Hematopoietic multipotent progenitor cell treated with erythropoietin and hydrocortisone succinate and interleukin-3 and kit ligand, for 4 days (in vitro differentiated cells): ENCODE results near the gene PDCD4.

Experiments
- DNase-seq: peaks from one replicate; pipeline ENCODE4 v3.0.0-alpha.2; 2015

Gene PDCD4

DNA sequence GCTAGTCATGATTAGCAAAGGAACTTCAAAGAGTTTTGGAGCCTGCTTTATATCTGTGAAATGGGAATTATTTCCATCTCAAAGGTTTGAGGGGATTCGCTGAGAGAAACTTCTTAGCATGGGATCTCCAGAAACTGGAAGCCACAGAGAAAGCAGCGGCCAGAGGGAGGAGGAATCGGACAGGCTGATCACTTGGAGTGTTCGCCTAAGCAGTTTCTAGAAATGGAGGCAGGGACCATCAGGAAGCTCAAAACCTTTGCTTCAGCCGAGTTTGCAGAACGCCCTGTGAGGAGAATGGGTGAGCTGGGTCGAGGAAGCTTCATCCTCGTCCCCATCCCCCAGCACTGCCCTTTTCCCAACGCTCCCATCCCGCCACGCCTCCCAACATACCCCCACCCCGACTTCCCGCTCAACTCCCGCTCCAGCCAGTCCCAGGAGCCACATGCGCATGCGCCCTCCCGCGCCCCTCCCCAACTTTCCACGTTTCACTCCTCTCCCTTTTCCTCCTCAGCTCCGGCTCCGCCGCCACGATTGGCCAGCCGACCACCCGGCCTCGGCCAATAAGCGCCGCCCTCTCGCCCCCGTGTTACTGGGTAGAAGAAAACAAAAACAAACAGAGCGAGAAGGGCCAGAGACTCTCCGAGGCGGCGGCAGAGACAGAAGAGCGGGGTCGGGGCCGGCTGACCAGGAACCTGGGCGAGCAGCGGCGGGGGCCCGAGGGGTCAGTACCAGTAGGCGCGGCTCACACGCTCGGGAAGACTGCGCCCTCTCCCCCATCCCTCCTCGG, at the start of gene PDCD4:
PDCD4 (plus strand) TSS at position 631 of the 787 bp plus-strand sequence. CDS start 4,100 bp downstream, outside the sequence.
- DNase-seq: peak; percentile 99

DNA sequence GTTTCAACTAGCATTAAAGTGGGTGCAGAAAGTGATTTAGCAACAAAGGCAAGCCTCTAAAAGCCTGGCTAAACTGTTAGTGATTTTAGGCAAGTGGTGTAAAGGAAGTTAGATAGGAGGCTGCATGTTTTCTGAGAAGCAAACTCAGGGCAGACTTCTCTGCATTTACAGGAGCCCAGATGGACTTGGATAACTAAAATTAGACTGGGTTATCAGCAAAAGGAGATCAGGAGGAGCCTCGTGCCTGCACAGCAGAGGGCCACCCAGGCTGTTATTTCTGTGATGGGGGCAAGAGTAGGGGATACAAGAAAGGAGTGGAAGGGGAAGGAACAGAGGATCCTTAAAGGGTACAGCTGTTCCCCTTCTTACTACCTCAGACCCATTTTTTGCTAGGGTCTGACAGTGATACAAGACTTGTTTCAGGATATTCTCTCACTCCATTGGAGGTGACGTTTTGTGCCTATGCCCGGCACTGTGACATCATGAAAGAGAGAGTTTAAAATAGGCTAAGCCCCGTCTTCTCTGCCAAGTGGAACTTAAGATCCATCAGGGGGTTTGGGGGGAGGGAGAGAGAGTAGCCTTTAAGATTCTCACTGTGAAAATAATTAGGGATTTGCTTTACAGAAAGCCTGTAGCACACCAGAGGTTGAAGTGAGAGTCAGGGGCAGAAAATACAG, 49.6 kb upstream of the PDCD4 start:
- DNase-seq: peak; percentile 55

- no peak for DNase-seq
Observed at GRCh38 chr10:110822712-110823311, 48.9 kb upstream of the PDCD4 start.

- no peak for DNase-seq
Observed at GRCh38 chr10:110824152-110824441, 47.6 kb upstream of the PDCD4 start.

GRCh38 chr10:110824660-110825059, 47.1 kb upstream of the PDCD4 start:
- DNase-seq: no peak

DNA sequence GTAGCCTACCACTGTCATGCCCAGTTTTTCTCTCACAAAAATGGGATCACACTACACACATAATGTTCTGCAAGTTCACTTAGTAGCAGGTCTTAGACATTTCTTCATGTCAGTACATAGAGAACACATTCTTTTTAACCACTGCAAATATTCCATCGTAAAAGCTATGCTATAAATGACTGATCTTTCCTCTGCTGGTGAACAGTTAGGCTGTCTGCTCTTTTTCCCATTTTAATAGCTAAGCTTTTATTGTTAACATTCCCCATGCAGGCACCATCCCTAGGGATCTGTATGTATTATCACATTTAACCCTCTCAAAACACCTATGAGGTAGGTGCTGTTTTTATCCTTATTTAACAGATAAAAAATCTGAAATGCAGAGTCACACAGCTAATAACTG, 46.2 kb upstream of the PDCD4 start:
- DNase-seq: no peak

DNA sequence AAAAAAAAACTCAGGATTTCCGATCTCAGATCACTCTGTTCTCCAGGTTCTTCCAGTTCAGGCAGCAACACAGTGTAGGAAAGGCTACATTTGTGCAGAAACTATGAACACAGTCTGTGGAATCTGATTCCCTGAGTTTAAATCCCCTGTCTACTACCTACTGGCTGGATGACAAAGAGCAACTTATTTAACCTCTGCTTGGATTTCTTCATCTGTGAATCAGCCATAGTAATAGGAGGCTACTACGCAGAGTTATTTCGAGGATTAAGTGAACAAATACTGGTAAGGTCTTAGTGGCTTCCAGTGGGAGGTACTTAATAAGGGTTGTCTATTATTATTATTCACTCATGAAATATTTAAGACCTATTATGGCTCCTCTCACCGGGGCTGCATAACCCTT, 44.3 kb upstream of the PDCD4 start:
- no peak for DNase-seq

DNA sequence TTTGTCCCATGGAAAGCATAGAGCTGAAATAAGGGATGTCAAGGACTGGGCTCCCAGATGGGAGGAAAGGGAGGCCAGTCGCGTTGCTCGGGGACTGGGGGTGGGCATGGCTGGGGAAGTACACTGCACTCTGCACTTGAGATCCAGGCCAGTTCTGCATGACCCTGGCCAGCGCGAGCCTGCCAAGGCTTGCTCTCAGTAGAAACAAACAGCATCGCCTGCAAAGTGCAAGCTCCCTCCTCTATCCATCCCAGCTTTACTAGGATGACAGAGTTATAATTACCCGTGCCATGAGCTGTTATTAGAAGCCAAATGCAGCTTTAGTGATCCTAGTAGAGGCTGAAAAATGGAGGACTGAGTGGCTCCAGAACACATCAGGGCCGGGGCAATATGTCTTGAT, 43.9 kb upstream of the PDCD4 start:
- DNase-seq: no peak

DNA sequence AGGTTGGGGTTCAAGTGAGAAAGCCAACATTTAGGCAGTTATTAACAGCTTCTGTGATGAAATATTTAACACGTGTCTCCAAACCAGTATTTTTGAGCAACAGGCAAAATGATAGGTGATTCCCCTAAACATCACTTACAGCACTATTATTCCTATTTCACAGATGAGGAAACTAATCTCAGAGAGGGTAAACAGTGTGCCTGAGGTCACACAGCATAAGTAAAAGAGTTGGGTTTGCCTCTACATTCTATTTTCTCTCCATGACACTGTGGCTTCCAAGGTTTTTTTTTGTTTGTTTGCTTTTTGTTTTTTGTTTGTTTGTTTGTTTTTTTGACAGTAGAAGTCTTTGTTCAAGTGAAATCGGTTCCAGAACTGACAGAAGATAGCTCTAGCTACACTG, 43.2 kb upstream of the PDCD4 start:
- no peak for DNase-seq

GRCh38 chr10:110829721-110830410, 41.9 kb upstream of the PDCD4 start:
- DNase-seq: no peak

DNA sequence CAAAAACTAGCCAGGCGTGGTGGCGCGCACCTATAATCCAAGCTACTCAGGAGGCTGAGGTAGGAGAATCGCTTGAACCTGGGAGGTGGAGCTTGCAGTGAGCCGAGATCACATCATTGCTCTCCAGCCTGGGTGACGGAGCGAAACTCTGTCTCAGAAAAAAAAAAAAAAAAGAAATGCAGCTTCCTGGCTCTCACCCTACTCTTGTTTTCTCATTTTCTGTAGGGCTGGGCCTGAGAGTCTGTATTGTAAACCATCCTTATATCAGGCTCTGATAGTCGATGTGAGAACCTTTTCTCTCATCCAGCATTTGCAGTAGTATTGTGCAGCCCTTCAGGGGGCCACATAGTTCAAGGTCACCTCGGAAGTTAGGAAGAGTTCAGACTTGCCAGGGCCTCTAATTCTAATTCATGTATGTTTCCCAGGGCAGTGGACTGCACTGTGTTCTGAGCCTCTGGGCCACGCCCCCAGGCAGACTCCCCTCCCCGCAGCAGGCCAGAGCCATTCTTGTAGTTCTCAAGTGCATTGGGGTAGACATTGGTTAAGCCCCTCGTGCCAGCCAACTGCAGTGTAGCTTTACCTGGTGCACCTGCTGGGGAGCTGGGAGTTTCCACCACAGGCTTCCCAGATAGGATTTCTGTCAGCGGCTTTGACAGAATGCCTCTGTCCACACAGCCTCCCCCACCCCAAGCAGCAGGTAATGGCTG, 38.3 kb upstream of the PDCD4 start:
- DNase-seq: no peak

DNA sequence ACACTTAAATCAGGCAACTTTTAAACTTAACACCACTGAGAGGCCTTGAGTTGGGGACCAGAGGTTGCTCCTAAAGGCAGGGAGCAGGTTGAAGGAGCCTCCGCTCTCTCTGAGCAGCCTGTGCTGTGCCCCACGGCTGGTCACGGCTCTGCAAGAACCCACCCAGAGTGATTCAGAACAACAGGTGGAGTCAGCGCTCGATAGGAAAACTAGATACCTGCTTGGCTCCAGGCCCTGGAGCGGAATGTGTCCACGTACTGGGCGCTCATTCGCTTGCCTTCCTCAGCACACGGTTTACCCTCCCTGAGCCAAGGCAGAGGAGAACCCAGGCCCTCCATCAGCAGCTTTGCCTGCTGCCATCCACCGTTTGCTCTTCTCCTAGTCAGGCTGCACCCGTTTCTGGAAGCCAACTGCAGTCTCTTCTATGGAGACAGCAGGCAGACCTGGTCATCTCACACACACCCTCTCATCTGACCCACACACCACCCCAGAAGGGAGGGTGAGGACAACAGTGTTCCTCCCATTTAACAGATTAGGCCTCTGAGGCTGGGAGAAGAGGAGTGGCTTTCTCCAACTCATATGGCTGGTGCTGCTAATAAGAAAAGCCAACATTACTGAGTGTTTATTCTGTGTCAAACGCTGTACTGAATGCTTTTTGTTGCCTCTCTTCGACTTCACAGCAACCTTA, 37.6 kb upstream of the PDCD4 start:
- peak; percentile 35 for DNase-seq

DNA sequence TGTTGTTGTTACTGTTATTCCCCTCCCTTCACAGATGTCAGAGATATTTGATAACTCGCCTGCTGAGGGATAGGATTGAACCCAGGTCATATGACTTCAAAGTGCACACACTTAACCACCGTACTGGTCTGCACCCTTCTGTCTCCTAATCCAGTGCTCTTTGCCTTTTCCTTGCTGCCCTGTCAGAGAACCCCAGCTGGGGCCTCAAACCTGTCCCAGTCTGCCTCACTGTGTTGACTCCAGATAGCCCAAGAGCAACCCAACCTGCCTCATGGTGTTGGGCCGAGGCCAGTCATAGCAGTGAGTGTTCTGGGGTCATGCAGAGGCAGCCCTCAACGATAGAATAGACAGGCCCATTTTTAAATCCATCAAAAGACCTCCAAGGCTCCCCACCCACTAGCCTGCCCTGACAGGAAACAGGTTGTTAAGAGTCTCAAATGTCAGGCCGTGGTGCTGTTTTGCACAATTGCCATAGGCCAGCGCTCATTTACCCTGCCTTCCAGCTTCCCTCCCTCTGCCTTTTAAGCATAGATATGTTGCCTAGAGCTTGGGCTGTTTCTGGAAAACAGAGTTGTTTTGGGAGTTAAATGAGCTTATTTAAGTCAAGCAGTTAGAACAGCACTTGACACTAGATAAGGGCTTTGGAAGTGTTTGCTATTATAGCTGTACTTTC, 37.0 kb upstream of the PDCD4 start:
- DNase-seq: peak; percentile 81

- no peak for DNase-seq
Observed at GRCh38 chr10:110835841-110836240, 35.9 kb upstream of the PDCD4 start.

DNA sequence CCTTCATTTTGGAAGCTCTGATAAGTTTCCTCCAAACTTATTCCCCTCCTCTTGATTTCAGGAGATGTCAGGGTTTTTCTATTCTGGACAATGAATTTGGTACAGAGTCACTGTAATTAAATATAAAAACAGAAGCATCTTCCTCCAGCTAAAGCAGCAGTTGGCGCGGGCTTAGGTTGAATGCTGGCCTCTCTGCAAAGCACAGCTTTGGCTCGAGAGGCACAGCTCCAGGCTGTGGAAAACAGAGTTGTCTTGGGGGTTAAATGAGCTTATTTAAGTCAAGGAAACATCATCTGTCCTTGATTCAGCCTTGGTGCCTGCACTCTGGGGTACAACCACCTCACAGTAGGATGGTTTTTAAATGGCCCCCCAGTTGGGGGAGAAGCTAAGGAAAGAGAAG, 35.0 kb upstream of the PDCD4 start:
- no peak for DNase-seq

DNA sequence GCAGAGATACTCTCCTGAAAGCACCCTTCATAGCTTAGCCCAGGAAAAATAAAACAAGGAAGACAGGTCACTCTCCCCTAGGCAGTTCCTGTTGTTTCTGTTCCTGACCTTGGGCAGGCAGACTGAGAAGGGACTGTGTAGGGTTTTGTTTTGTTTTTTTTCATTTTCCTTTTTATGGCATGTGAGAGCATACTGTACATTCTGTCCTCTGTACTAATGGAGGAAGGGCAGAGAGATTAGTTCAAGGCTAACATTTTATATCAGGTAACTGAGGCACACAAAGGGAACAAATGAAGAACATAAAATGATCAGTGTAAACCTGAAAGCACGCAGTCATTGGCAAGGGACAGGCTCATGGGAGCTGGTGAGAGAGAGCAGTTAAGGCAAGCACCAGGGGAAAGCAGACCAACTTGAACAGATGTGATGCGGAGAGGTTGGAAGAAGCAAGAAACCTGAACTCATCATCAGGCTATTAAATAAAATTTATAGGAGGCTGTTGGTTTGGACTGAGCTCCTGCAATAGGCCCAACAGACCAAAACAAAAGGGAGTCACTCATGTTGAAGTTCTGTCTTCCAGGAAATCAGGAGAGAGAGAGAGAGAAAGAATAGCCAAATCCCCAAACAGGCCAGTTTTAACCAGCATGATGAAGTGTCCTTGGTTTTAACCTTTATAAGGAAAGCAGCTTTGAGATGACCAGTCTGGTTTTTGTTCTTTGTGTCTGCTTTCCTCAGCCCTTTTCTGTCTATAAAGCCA, 34.1 kb upstream of the PDCD4 start:
- DNase-seq: no peak

DNA sequence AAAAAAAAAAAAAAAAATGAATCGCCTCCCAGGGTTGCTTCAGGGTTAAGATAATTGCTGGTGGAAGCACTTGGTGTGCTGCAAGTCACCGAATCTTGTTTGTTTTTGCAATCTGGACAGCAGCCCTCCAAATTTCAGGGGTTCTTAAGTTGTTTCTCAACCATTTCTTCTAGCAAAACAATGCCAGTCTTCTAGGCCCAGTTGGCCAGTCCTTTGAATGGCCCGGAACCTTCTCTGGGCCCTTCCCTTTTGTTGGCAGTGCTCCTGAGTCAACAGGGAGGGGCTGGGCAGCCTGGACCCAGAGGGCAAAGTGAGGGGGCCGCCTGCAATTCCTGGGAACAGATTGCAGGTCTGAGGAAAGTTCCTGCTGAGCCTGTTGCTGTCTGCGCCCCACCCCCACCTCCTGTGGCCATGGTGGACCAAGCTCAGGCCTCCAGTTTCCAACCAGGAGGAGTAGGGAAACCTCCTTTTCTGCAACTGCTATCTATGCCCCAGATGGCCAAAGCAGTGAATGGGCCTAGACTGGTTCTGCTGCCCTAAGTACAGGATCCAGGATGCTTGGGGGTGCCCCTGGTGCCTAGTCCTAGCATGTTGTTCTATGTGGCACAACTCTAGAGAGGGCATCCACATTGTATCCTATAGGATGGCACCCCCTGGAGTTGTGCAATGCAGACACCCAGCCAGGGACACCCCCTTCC, 31.4 kb upstream of the PDCD4 start:
- no peak for DNase-seq

DNA sequence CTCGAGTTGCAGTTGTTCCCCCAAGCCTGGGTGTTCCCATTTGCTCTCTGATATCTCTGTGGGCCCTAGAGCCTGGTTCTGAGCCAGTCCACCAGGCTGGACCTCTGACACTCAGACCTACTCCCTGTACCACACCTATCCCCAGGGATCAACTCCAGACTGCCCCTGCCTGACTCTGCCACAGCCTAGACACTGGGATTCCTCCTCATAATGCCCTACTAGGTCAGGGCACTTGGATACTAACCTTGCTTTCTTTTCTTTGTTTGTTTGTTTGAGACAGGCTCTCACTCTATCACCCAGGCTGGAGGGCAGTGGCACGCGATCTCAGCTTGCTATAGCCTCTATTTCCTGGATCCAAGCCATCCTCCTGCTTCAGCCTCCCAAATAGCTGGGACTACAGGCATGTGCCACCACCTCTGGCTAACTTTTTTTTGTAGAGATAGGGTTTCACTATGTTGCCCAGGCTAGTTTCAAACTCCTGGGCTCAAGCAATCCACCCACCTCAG, 30.8 kb upstream of the PDCD4 start:
- DNase-seq: no peak

DNA sequence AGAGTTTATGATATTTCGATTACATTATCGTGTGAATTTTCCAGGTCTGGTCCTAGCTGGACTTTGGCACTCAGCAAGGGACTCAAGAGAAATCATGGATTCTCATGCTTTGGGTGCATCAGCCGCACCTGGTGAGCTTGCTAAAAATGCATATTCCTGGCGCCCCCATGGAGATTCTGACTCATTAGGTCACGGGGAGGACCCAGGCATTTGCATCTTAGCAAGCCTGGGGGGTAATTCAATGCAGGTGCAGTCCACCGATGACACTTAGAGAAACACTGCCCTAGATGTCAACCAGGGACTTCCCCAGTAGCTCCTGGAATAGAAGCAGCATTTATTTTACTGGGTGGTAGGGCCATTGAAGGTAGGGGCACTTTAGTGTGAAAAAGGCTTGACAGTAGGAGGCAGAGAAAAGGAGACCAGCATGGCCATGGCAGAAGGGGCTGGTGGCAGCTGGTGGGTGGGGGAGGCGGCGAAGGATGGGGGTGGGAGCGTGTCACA, 29.9 kb upstream of the PDCD4 start:
- DNase-seq: no peak

DNA sequence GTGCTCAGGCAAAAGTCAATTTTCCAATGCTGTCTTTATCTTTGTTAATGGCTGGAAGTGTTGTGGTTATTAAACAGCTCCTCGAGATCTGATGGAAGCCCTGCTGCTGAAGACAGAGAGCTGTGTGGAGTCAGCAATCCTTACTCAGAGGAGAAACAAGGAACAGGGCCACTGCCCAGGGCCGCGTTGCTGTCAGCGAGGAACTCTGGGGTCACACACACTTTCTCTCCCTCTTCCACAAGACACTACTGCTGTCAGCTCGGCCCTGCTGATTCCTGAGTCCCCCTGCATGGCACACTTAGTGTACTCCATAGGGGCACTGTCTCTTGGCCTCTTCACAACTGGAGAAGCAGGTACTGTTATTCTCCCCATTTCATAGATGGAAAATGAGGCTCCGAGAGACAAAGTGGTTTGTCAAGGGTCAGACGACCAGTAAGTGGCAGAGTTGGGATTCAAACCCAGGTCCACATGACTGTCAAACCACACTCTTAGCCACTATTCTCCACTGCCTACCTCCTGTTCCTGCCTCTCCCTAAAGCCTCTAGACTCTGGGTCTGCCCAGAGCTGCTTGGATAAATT, 29.3 kb upstream of the PDCD4 start:
- no peak for DNase-seq
